HepG2 (cell line): ENCODE measurements around the gene MPZL3. TPM values are rescaled to one million over a fixed set of nuclear protein-coding genes. Genes with fewer than 3 reads are reported as not detected.

Experiments used
- ATAC-seq: fragments of 200-7000 bp; cut with Tn5 transposase; 3 replicates; pipeline ENCODE4 v1.9.1; 2020; ENCODE audit warnings: mild to moderate bottlenecking, moderate library complexity
- BruUV-seq: library from RNA; stranded (reverse); fragments of 400-500 nt; replicated peaks from 2 replicates; lab custom pipeline; 2021; lab: Mats Ljungman, UMichigan
- CTCF ChIA-PET: fragments of 300-600 bp; formaldehyde crosslinking; extraction: SDS; loops from one replicate; lab custom pipeline; 2021; ENCODE audit warnings: low total read pairs, inconsistent platforms, low intra/inter-chr PET ratio; lab: Yijun Ruan, JAX
- POLR2A ChIA-PET: fragments of 350-600 bp; sonication (Branson Sonifier 250); formaldehyde crosslinking; loops from one replicate; lab custom pipeline; 2020; ENCODE audit warnings: antibody characterized with exemption, inconsistent platforms; lab: Yijun Ruan, JAX
- DNase-seq: peaks from one replicate; pipeline ENCODE4 v3.0.0-alpha.2; 2015; ENCODE audit warnings: low spot score
- FAIRE-seq: peaks from 3 replicates; lab custom pipeline; 2011; peaks lifted over from hg19 to GRCh38; lab: Jason Lieb, UNC
- H2AFZ ChIP-seq: one replicate; pipeline ENCODE4 v1.6.1; 2011; ENCODE audit warnings: low read length, inconsistent platforms
- H3K27ac ChIP-seq: fragments of 300-600 bp; 3 replicates; pipeline ENCODE4 v1.8.0; 2011; ENCODE audit warnings: mixed run types, mild to moderate bottlenecking, mixed read lengths, low read length, inconsistent platforms; ENCODE audit not compliant: insufficient read depth; ENCODE audit errors: extremely low read length
- H3K27me3 ChIP-seq, 2 experiments: fragments of 200-600 bp in 1 of 2; 2 replicates in 1 of 2; 3 replicates in 1 of 2; pipeline versions ENCODE4 v1.6.0 to v1.8.0; 2011; ENCODE audit warnings: low read length in 2 of 2, mild to moderate bottlenecking in 2 of 2, moderate library complexity in 2 of 2, inconsistent platforms in 1 of 2; ENCODE audit not compliant: insufficient read depth in 2 of 2, control insufficient read depth in 1 of 2
- H3K36me3 ChIP-seq, 2 experiments: fragments of 200-600 bp in 1 of 2; replicated peaks in 1 of 2; 2 replicates in 1 of 2; 3 replicates in 1 of 2; pipeline versions ENCODE4 v1.5.1 to v1.8.0; 2011; ENCODE audit warnings: low read length in 2 of 2, inconsistent platforms in 1 of 2; ENCODE audit not compliant: insufficient read depth in 2 of 2, control insufficient read depth in 1 of 2
- H3K4me1 ChIP-seq: 2 replicates; pipeline ENCODE4 v1.5.1; 2012; ENCODE audit warnings: low read length, inconsistent platforms; ENCODE audit not compliant: insufficient read depth
- H3K4me2 ChIP-seq: 2 replicates; pipeline ENCODE4 v1.6.0; 2011; ENCODE audit warnings: low read depth, low read length, inconsistent platforms
- H3K4me3 ChIP-seq, 3 experiments: fragments of 200-600 bp in 1 of 3; sonication (generic), shearing (Covaris generic) in 1 of 3; replicated peaks in 1 of 3; 2 replicates each; pipeline ENCODE4 v1.5.1; 2011 to 2016; ENCODE audit warnings: low read length in 3 of 3, inconsistent platforms in 2 of 3, low read depth in 2 of 3, mild to moderate bottlenecking in 2 of 3, control low read depth in 1 of 3, mixed read lengths in 1 of 3; ENCODE audit not compliant: insufficient read depth in 1 of 3
- H3K79me2 ChIP-seq: one replicate; pipeline ENCODE4 v1.6.1; 2011; ENCODE audit warnings: low read length, inconsistent platforms; ENCODE audit not compliant: insufficient read depth
- H3K9ac ChIP-seq: 2 replicates; pipeline ENCODE4 v1.6.0; 2011; ENCODE audit warnings: mild to moderate bottlenecking, low read depth, low read length, inconsistent platforms; ENCODE audit not compliant: insufficient read depth
- H3K9me3 ChIP-seq: 2 replicates; pipeline ENCODE4 v1.5.1; 2012; ENCODE audit warnings: mild to moderate bottlenecking, low read length
- H4K20me1 ChIP-seq: 2 replicates; pipeline ENCODE4 v1.6.0; 2011; ENCODE audit warnings: inconsistent platforms, mild to moderate bottlenecking, low read length, moderate library complexity; ENCODE audit not compliant: insufficient read depth
- CCDC6 ChIP-seq: sonication (generic); formaldehyde crosslinking; IDR thresholded peaks from 2 replicates; pipeline ENCODE4 v1.8.1; 2022; ENCODE audit warnings: mild to moderate bottlenecking, missing genetic modification reagents, moderate library complexity
- JUNB ChIP-seq: sonication (generic); formaldehyde crosslinking; IDR thresholded peaks from 2 replicates; pipeline ENCODE4 v1.8.0; 2022; ENCODE audit warnings: missing genetic modification reagents, mild to moderate bottlenecking, borderline replicate concordance
- SMC3 ChIP-seq: IDR thresholded peaks from 2 replicates; pipeline ENCODE4 v1.6.1; 2011; ENCODE audit warnings: low read length, improper control_type of control experiment
- SNRNP70 ChIP-seq: fragments of 200-400 bp; formaldehyde crosslinking; IDR thresholded peaks from 2 replicates; pipeline ENCODE4 v1.6.1; 2017; ENCODE audit warnings: mild to moderate bottlenecking, low read depth, low read length, moderate library complexity
- ZNF253 ChIP-seq: sonication (generic); formaldehyde crosslinking; IDR thresholded peaks from 2 replicates; pipeline ENCODE4 v1.8.0; 2022; ENCODE audit warnings: mild to moderate bottlenecking, missing genetic modification reagents, borderline replicate concordance
- ZNF335 ChIP-seq: sonication (generic); formaldehyde crosslinking; IDR thresholded peaks from 2 replicates; pipeline ENCODE4 v1.4.0; 2020; ENCODE audit warnings: missing genetic modification reagents
- ZNF619 ChIP-seq: sonication (generic); formaldehyde crosslinking; IDR thresholded peaks from 2 replicates; pipeline ENCODE4 v1.4.0; 2020; ENCODE audit warnings: mild to moderate bottlenecking, missing genetic modification reagents
- ZNF850 ChIP-seq: sonication (generic); formaldehyde crosslinking; conservative IDR thresholded peaks from 2 replicates; pipeline ENCODE4 v1.9.0; 2021; ENCODE audit warnings: mild to moderate bottlenecking, missing genetic modification reagents
- ZNF891 ChIP-seq: sonication (generic); formaldehyde crosslinking; IDR thresholded peaks from 2 replicates; pipeline ENCODE4 v1.5.0; 2020; ENCODE audit warnings: mild to moderate bottlenecking, missing genetic modification reagents
- WGBS: methylation state at CpG from one replicate; pipeline ENCODE4 v1.1.6; 2017; ENCODE audit warnings: low lambda C conversion rate; 5-methylcytosine and 5-hydroxymethylcytosine counted together
- in situ Hi-C: cut with HindIII; loops from 2 replicates; pipeline ENCODE4 v1.10.0; 2017; ENCODE audit warnings: low pct_unique_long_range_greater_than_20kb; ENCODE audit not compliant: extremely low pct_ligation_motif_present
- intact Hi-C: fragments of 100-400 bp; cut with micrococcal nuclease; formaldehyde crosslinking; loops from one replicate; pipeline ENCODE4 v1.10.0; 2022; ENCODE audit not compliant: unreplicated experiment
- polyA plus RNA-seq, 8 experiments: library from polyadenylated mRNA; depleted of rRNA in 3 of 8; stranded (reverse) in 7 of 8; unstranded in 1 of 8; fragments of >200 nt; fragmentation: Illumina TruSeq in 4 of 8; extraction: Trizol in 4 of 8; gene quantifications; 2 replicates each; pipeline versions ENCODE4 v1.2.1 to v1.2.3, GENCODE V29; 2011 to 2016; ENCODE audit warnings: low read depth in 4 of 8, missing spikeins in 1 of 8, mixed read lengths in 1 of 8; ENCODE audit not compliant: insufficient read depth in 1 of 8
- total RNA-seq, 5 experiments: library from RNA; depleted of rRNA; stranded (reverse); fragments of >200 nt; fragmentation: Illumina TruSeq; extraction: Trizol; gene quantifications; 2 replicates each; pipeline ENCODE4 v1.2.3, GENCODE V29; 2016; ENCODE audit warnings: low read depth in 1 of 5
- TF ChIP-seq, protein P1 (sequence below): sonication (generic); formaldehyde crosslinking; IDR thresholded peaks from 2 replicates; pipeline ENCODE4 v1.4.0; 2020; ENCODE audit warnings: missing genetic modification reagents, borderline replicate concordance

The MPZL3 gene
- total and polyA plus RNA-seq, 2 of the 13 experiments (the other 11 are each of a cell fraction or from before 2014, with no cell fraction given): 5.3 to 9.3 TPM

DNA sequence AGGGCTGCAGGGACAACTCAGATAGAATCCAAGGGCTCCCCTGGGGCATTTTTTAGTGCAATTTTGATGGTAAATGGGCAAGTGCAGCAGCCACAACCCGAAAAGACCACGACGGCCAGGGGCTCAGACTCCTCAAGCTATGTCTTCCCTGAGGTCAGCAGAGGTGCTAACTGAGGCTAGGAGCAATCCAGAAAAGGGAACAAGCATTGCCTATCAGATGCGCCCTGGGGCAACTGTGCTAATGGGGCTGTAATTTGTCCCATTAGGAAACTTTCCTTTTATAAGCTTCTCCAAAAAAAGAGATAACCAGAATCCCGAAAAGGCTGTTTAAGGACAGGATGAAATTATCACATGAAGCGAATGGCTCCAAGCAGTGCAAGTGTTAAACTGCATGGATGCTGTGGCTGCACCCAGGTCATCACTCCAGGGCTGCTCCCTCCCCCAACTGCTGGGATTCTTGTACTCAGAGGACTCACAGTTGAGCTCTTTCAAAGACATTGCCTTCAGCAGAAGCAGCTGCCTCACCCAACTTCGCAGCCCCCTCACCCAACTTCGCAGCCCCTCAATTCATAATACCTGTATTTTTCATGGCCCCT lies 49.5 kb upstream of the MPZL3 start:
- in situ Hi-C loops (no loop called here), intact Hi-C loops (no loop called here)
- ATAC-seq: no peak
- Histone ChIP-seq H3K27me3 (peaks cover 1 to 47% of the 10 kb centered on the region in 2 experiments; a peak in 3 of 5 replicates), H2AFZ (no peak overlapping the region), H3K36me3 (no peaks in the 10 kb centered on the region), H3K4me3 (no peak overlapping the region), H3K27ac (no peak overlapping the region), H3K9ac (no peak overlapping the region), H3K9me3 (no peaks in the 10 kb centered on the region), H3K79me2 (no peaks in the 10 kb centered on the region), H3K4me1 (no peaks in the 10 kb centered on the region), H4K20me1 (no peaks in the 10 kb centered on the region), H3K4me2 (no peak overlapping the region)
- DNase-seq: no peak
- POLR2A ChIA-PET: no interaction called here
- no peak for FAIRE-seq
- CTCF ChIA-PET: no interaction called here
- BruUV-seq: no TSS peak
- TF ChIP-seq SMC3: no peak
- no peak for TF ChIP-seq ZNF619 (CRISPR knock-in tag)
- TF ChIP-seq, protein P1, sequence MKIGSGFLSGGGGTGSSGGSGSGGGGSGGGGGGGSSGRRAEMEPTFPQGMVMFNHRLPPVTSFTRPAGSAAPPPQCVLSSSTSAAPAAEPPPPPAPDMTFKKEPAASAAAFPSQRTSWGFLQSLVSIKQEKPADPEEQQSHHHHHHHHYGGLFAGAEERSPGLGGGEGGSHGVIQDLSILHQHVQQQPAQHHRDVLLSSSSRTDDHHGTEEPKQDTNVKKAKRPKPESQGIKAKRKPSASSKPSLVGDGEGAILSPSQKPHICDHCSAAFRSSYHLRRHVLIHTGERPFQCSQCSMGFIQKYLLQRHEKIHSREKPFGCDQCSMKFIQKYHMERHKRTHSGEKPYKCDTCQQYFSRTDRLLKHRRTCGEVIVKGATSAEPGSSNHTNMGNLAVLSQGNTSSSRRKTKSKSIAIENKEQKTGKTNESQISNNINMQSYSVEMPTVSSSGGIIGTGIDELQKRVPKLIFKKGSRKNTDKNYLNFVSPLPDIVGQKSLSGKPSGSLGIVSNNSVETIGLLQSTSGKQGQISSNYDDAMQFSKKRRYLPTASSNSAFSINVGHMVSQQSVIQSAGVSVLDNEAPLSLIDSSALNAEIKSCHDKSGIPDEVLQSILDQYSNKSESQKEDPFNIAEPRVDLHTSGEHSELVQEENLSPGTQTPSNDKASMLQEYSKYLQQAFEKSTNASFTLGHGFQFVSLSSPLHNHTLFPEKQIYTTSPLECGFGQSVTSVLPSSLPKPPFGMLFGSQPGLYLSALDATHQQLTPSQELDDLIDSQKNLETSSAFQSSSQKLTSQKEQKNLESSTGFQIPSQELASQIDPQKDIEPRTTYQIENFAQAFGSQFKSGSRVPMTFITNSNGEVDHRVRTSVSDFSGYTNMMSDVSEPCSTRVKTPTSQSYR (CRISPR knock-in tag): no peak
- no peak for TF ChIP-seq ZNF253 (CRISPR knock-in tag)
- TF ChIP-seq SNRNP70: no peak
- no peak for TF ChIP-seq ZNF891 (CRISPR knock-in tag)
- no peak for TF ChIP-seq JUNB (CRISPR knock-in tag)
- TF ChIP-seq ZNF850 (CRISPR knock-in tag): no peak
- no peak for TF ChIP-seq CCDC6 (CRISPR knock-in tag)
- no peak for TF ChIP-seq ZNF335 (CRISPR knock-in tag)
- WGBS: 12% methylated on average over 5 of the region's 8 CpGs
